PC-9 (cell line): Measurements from ENCODE around the gene TBP. TPM values are rescaled to one million over a fixed set of nuclear protein-coding genes. Genes with fewer than 3 reads are reported as not detected.

Experiments used
- BruUV-seq: library from RNA; stranded (reverse); fragments of 400-500 nt; replicated peaks from 2 replicates; lab custom pipeline; 2021; lab: Mats Ljungman, UMichigan
- CTCF ChIA-PET: fragments of 300-600 bp; sonication (Branson Sonifier 250); formaldehyde crosslinking; loops from one replicate; lab custom pipeline; 2022; ENCODE audit warnings: antibody characterized with exemption; lab: Charles Lee
- POLR2A ChIA-PET: fragments of 300-600 bp; sonication (Branson Sonifier 250); formaldehyde crosslinking; loops from one replicate; lab custom pipeline; 2022; ENCODE audit warnings: antibody characterized with exemption; ENCODE audit not compliant: unreplicated experiment; lab: Charles Lee
- DNase-seq, 2 experiments: peaks; one replicate each; pipeline versions ENCODE4 v3.0.0 to v3.0.0-alpha.2; 2015 to 2022; ENCODE audit warnings: mixed read lengths in 1 of 2
- H2AFZ ChIP-seq: fragments of 200-600 bp; sonication (generic); 2 replicates; pipeline ENCODE4 v1.8.1; 2017; ENCODE audit warnings: antibody characterized with exemption
- H3F3A ChIP-seq: fragments of 200-600 bp; sonication (generic); 2 replicates; pipeline ENCODE4 v1.8.1; 2017; ENCODE audit warnings: antibody characterized with exemption, mild to moderate bottlenecking, low read depth; ENCODE audit not compliant: insufficient read depth
- H3K27ac ChIP-seq: fragments of 200-600 bp; sonication (generic); 2 replicates; pipeline ENCODE4 v1.6.1; 2016; ENCODE audit warnings: mixed run types
- H3K27me3 ChIP-seq: fragments of 200-600 bp; sonication (generic); 2 replicates; pipeline ENCODE4 v1.6.1; 2016; ENCODE audit warnings: low read depth, mixed run types; ENCODE audit not compliant: insufficient read depth
- H3K36me3 ChIP-seq: fragments of 200-600 bp; sonication (generic); 2 replicates; pipeline ENCODE4 v1.6.1; 2016; ENCODE audit warnings: low read depth, mixed run types
- H3K4me1 ChIP-seq: fragments of 200-600 bp; sonication (generic); replicated peaks from 2 replicates; pipeline ENCODE4 v1.6.1; 2016; ENCODE audit warnings: mixed run types; ENCODE audit not compliant: insufficient read depth
- H3K4me2 ChIP-seq: fragments of 200-600 bp; sonication (generic); 2 replicates; pipeline ENCODE4 v1.6.1; 2017; ENCODE audit warnings: mixed run types
- H3K4me3 ChIP-seq: fragments of 200-600 bp; sonication (generic); 2 replicates; pipeline ENCODE4 v1.6.1; 2016; ENCODE audit warnings: mixed run types
- H3K79me2 ChIP-seq: fragments of 200-600 bp; sonication (generic); 2 replicates; pipeline ENCODE4 v1.6.1; 2017; ENCODE audit warnings: low read depth, mixed run types
- H3K9me2 ChIP-seq: fragments of 200-600 bp; sonication (generic); 2 replicates; pipeline ENCODE4 v1.8.1; 2017; ENCODE audit warnings: mild to moderate bottlenecking; ENCODE audit not compliant: insufficient read depth
- H3K9me3 ChIP-seq: fragments of 200-600 bp; sonication (generic); 2 replicates; pipeline ENCODE4 v1.8.1; 2016; ENCODE audit warnings: low read depth; ENCODE audit not compliant: insufficient read depth
- H4K20me1 ChIP-seq: fragments of 200-600 bp; sonication (generic); 2 replicates; pipeline ENCODE4 v1.8.1; 2017; ENCODE audit not compliant: insufficient read depth
- CTCF ChIP-seq: fragments of 200-600 bp; sonication (generic); conservative IDR thresholded peaks from 2 replicates; pipeline ENCODE4 v1.6.1; 2017; ENCODE audit warnings: mixed run types, antibody characterized with exemption, mild to moderate bottlenecking, moderate library complexity
- EZH2 ChIP-seq: fragments of 200-600 bp; sonication (generic); IDR thresholded peaks from 2 replicates; pipeline ENCODE4 v1.8.0; 2017; ENCODE audit warnings: antibody characterized with exemption, low read depth
- intact Hi-C: fragments of 100-400 bp; cut with micrococcal nuclease; formaldehyde crosslinking; loops from one replicate; pipeline ENCODE4 v1.10.0; 2022; ENCODE audit not compliant: unreplicated experiment
- total RNA-seq: library from RNA; stranded (reverse); gene quantifications from 2 replicates; pipeline ENCODE4 v1.2.3, GENCODE V29; 2021

The TBP gene
- total RNA-seq, 1 experiment from 2014 or later, result 11.2 TPM

GRCh38 chr6:170584181-170584953 lies 30.2 kb downstream of the TBP start, which contains the start of gene PDCD2:
Gene PDCD2 (minus strand): TSS chr6:170584637. CDS start chr6:170584581, 56 bp downstream.
- no peaks in the 10 kb centered on the region for H3K9me2 ChIP-seq
- intact Hi-C loops, result loop anchor here (2.0 kb wide), 1 partner anchor 30 kb away; the partner anchor contains the start of gene TBP
- H3F3A ChIP-seq, result peaks cover 8% of the 10 kb centered on the region; the same call in 1 of the 2 replicates
- H3K9me3 ChIP-seq, result no peaks in the 10 kb centered on the region
- H4K20me1 ChIP-seq, result no peaks in the 10 kb centered on the region; the same call in 1 of the 2 replicates
- peak within 1 kb of the TSS; percentile 85 for H3K4me3 ChIP-seq
- BruUV-seq, result no TSS peak
- H3K4me2 ChIP-seq, result peak within 1 kb of the TSS; percentile 98
- TF ChIP-seq EZH2 (no peak), CTCF (no peak)
- H3K79me2 ChIP-seq, result peaks cover 17% of the 10 kb centered on the region
- CTCF ChIA-PET, result no interaction called here
- H3K36me3 ChIP-seq, result peaks cover 18% of the 10 kb centered on the region
- H3K4me1 ChIP-seq, result peaks cover 18% of the 10 kb centered on the region
- H2AFZ ChIP-seq, result peak within 1 kb of the TSS; percentile 98
- H3K27ac ChIP-seq, result peak within 1 kb of the TSS; percentile 42; the same call in 1 of the 2 replicates
- no peaks in the 10 kb centered on the region for H3K27me3 ChIP-seq
- POLR2A ChIA-PET, result no interaction called here
- DNase-seq, result peak; percentile 81

GRCh38 chr6:170584954-170585498 lies 30.9 kb downstream of the TBP start:
- TSS peak; percentile 88 for BruUV-seq
- Histone ChIP-seq H2AFZ (peak overlapping the region; percentile 98), H3K4me3 (peak overlapping the region; percentile 85), H4K20me1 (no peaks in the 10 kb centered on the region; the same call in 1 of the 2 replicates), H3K36me3 (peaks cover 18% of the 10 kb centered on the region), H3K27ac (0 out of 2 replicates have a peak overlapping the region, but pooled peaks have one; percentile 42), H3K79me2 (peaks cover 17% of the 10 kb centered on the region), H3K9me2 (no peaks in the 10 kb centered on the region), H3K4me1 (peaks cover 18% of the 10 kb centered on the region), H3K4me2 (peak overlapping the region; percentile 98), H3K9me3 (0 out of 2 replicates have a peak, but pooled peaks cover 3% of the 10 kb centered on the region), H3F3A (peaks cover 8% of the 10 kb centered on the region; the same call in 1 of the 2 replicates), H3K27me3 (0 out of 2 replicates have a peak, but pooled peaks cover 4% of the 10 kb centered on the region)
- peak; percentile 12 to 70 for DNase-seq
- ChIA-PET POLR2A (no interaction called here), CTCF (no interaction called here)
- TF ChIP-seq EZH2 (no peak), CTCF (no peak)
- intact Hi-C loops, result loop anchor here (2.0 kb wide), 1 partner anchor 30 kb away; the partner anchor contains the start of gene TBP

- H3K4me3 ChIP-seq, result no peak overlapping the region
- POLR2A ChIA-PET, result no interaction called here
- H3K4me1 ChIP-seq, result peaks cover 5% of the 10 kb centered on the region
- no peaks in the 10 kb centered on the region for H3K36me3 ChIP-seq
- no peak overlapping the region for H3K27ac ChIP-seq
- H3F3A ChIP-seq, result no peaks in the 10 kb centered on the region
- no peaks in the 10 kb centered on the region for H3K79me2 ChIP-seq
- TF ChIP-seq CTCF, result no peak
- TF ChIP-seq EZH2, result no peak
- no peak overlapping the region for H3K4me2 ChIP-seq
- H3K27me3 ChIP-seq, result peaks cover 34% of the 10 kb centered on the region
- H2AFZ ChIP-seq, result no peak overlapping the region
- no TSS peak for BruUV-seq
- H3K9me2 ChIP-seq, result no peaks in the 10 kb centered on the region
- CTCF ChIA-PET, result no interaction called here
- no peaks in the 10 kb centered on the region for H4K20me1 ChIP-seq
- no peak for DNase-seq
- H3K9me3 ChIP-seq, result 0 out of 2 replicates have a peak, but pooled peaks cover 6% of the 10 kb centered on the region
- intact Hi-C loops, result no loop called here
These were observed 36.6 kb downstream of the TBP start for GRCh38 chr6:170590725-170591124.
